BJ (cell line): ENCODE data around the gene ALPG. TPM values are rescaled to one million over a fixed set of nuclear protein-coding genes. Genes with fewer than 3 reads are reported as not detected.
A peak's percentile ranks its signal among the peaks of the same experiment; 100 is the strongest.

Experiments
- CTCF ChIA-PET: fragments of 350-600 bp; formaldehyde crosslinking; extraction: SDS; loops from one replicate; lab custom pipeline; 2021; ENCODE audit warnings: antibody characterized with exemption, inconsistent platforms; lab: Yijun Ruan, JAX
- POLR2A ChIA-PET: fragments of 300-600 bp; sonication (Branson Sonifier 250); formaldehyde crosslinking; extraction: SDS; loops from one replicate; lab custom pipeline; 2021; ENCODE audit warnings: antibody characterized with exemption; lab: Charles Lee
- DNase-seq: peaks from one replicate; pipeline ENCODE4 v3.0.0-alpha.2; 2011; ENCODE audit warnings: low read depth
- H3K27me3 ChIP-seq: 2 replicates; pipeline ENCODE4 v1.6.0; 2011; ENCODE audit warnings: low read length; ENCODE audit not compliant: control insufficient read depth, insufficient read depth
- H3K36me3 ChIP-seq: 2 replicates; pipeline ENCODE4 v1.5.1; 2011; ENCODE audit warnings: low read length; ENCODE audit not compliant: control insufficient read depth, insufficient read depth
- H3K4me3 ChIP-seq: 2 replicates; pipeline ENCODE4 v1.5.1; 2011; ENCODE audit warnings: low read depth, mild to moderate bottlenecking, control low read depth, low read length
- polyA plus RNA-seq: library from polyadenylated mRNA; depleted of rRNA; stranded (reverse); fragments of >200 nt; gene quantifications from 2 replicates; pipeline ENCODE4 v1.2.3, GENCODE V29; 2011
- TF ChIP-seq, protein P1 (sequence below): IDR thresholded peaks from 2 replicates; pipeline ENCODE4 v1.5.1; 2011; ENCODE audit warnings: low read depth, mild to moderate bottlenecking, control low read depth, inconsistent platforms, low read length, moderate library complexity; ENCODE audit not compliant: insufficient read depth

The ALPG gene
- polyA plus RNA-seq, 1 experiment = not detected

DNA sequence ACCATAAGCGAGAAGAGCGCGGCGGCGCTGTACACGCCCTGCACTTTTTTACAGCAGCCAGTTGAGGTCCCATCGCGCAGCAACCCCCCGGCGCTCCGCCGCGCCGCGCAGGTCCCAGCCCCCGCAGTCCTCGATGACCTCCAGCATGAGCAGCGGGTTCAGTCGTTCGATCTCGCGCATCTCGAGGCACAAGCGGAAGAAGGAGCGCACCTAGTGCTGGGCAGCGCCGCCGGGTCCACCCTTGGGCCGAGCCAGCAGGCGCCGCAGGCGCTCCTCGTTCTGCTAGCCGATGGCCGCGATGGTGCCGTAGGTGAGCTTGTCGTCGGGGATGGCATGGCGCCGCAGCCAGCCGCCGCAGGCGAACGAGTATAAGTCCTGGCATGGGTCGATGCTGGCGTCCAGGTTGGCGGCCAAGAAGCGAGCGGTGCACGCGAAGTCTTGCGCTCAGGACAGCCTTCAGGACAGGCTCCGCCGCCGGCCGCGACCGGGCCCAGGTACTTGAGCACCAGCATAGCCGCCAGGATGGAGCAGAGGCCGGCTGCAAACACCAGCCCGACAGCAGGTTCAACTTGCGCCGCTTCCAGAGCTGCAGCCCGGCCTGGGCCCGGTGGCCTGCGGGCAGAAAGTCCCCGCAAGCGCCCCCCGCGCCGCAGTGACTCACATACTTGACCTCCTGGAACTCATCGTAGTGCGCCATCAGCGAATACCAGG, 19.7 kb upstream of the ALPG start:
- no peaks in the 10 kb centered on the region for H3K36me3 ChIP-seq
- H3K4me3 ChIP-seq = peak overlapping the region; percentile 25
- no peak for DNase-seq
- H3K27me3 ChIP-seq = peaks cover 40% of the 10 kb centered on the region
- POLR2A ChIA-PET = no interaction called here
- CTCF ChIA-PET = interaction anchor here (2.0 kb wide), 1 partner anchor 50 kb away, joined by 4 read pairs; no protein-coding TSS in a partner anchor
- TF ChIP-seq, protein P1, sequence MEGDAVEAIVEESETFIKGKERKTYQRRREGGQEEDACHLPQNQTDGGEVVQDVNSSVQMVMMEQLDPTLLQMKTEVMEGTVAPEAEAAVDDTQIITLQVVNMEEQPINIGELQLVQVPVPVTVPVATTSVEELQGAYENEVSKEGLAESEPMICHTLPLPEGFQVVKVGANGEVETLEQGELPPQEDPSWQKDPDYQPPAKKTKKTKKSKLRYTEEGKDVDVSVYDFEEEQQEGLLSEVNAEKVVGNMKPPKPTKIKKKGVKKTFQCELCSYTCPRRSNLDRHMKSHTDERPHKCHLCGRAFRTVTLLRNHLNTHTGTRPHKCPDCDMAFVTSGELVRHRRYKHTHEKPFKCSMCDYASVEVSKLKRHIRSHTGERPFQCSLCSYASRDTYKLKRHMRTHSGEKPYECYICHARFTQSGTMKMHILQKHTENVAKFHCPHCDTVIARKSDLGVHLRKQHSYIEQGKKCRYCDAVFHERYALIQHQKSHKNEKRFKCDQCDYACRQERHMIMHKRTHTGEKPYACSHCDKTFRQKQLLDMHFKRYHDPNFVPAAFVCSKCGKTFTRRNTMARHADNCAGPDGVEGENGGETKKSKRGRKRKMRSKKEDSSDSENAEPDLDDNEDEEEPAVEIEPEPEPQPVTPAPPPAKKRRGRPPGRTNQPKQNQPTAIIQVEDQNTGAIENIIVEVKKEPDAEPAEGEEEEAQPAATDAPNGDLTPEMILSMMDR = no peak

GRCh38 chr2:232387451-232388171, 19.0 kb upstream of the ALPG start:
- no peak for DNase-seq
- no peak overlapping the region for H3K4me3 ChIP-seq
- TF ChIP-seq, protein P1 = no peak
- CTCF ChIA-PET = no interaction called here
- POLR2A ChIA-PET = no interaction called here
- peaks cover 36% of the 10 kb centered on the region for H3K27me3 ChIP-seq
- no peaks in the 10 kb centered on the region for H3K36me3 ChIP-seq

DNA sequence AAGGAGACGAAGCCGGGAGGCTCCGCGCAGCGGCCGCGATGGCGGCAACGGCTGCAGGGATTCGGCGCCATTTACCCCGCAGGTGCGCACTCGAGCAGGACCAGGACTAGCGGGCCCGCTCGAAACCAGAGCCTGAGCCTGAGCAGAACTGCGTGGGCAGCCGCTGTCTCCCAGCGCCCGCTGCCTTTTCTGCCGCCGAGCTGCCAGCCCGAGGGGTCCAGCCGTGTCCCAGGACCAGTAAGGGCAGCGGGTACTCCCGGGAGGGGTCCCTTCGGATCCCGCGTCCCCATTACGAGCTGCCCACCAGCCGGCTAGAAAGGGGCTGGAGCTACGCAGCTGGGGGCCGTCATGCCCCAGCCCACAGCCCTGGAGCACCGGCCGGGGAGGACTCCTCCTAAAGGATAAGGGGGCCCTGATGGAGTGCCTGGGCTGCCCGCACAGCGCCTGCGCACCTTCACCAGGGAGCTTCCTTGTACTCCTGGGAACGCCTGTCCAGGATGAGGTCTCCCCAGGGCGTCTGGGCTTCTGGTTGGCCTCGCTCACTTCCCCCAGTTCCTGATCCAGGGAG, 18.2 kb upstream of the ALPG start:
- POLR2A ChIA-PET = no interaction called here
- DNase-seq = no peak
- Histone ChIP-seq H3K27me3 (peaks cover 31% of the 10 kb centered on the region), H3K4me3 (no peak overlapping the region), H3K36me3 (no peaks in the 10 kb centered on the region)
- TF ChIP-seq, protein P1 = no peak
- CTCF ChIA-PET = no interaction called here

DNA sequence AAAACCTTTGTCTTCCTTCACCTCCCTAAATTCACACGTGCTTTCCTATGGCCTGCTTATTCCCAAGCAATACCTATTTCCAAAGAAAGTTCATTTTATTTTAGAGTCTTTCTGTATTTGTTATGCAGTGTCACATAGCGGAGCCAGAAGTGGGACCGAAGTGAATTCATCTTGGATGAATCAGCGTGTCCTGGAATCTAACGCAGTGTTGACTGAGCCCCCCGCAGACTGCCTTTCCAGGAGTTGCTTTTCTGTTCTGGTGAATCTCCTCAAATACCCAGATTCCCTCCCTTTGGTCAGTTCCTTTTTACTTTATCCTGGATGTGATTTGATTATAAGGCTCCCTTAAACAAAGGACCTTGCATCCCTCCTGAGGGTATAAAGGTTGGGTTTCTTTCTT, 17.3 kb upstream of the ALPG start:
- Histone ChIP-seq H3K27me3 (peaks cover 26% of the 10 kb centered on the region), H3K36me3 (no peaks in the 10 kb centered on the region), H3K4me3 (no peak overlapping the region)
- TF ChIP-seq, protein P1 = no peak
- ChIA-PET CTCF (no interaction called here), POLR2A (no interaction called here)
- no peak for DNase-seq

- H3K27me3 ChIP-seq = peaks cover 24% of the 10 kb centered on the region
- CTCF ChIA-PET = interaction anchor here (0.7 to 1.2 kb wide), 3 partner anchors 24 to 55 kb away, joined by 3 to 5 read pairs (median 3); no protein-coding TSS in a partner anchor
- TF ChIP-seq, protein P1 = no peak
- POLR2A ChIA-PET = no interaction called here
- H3K4me3 ChIP-seq = no peak overlapping the region
- DNase-seq = no peak
- H3K36me3 ChIP-seq = no peaks in the 10 kb centered on the region
These were observed 16.0 kb upstream of the ALPG start for GRCh38 chr2:232390661-232391060.
